LNCaP clone FGC (cell line): ENCODE measurements around the gene ARHGEF40.

Experiments
- DNase-seq: peaks from one replicate; pipeline ENCODE4 v3.0.0-alpha.2; 2011; ENCODE audit warnings: low read depth
- H3K4me3 ChIP-seq: 2 replicates; pipeline ENCODE4 v1.5.1; 2011; ENCODE audit warnings: mild to moderate bottlenecking, low read depth, low read length, control low read depth
- CTCF ChIP-seq: IDR thresholded peaks from 2 replicates; pipeline ENCODE4 v1.5.1; 2012; ENCODE audit warnings: mild to moderate bottlenecking; ENCODE audit not compliant: control insufficient read depth, insufficient read depth; ENCODE audit errors: extremely low read depth

The ARHGEF40 gene

GRCh38 chr14:21083565-21084325 is 13.6 kb downstream of the ARHGEF40 start:
- H3K4me3 ChIP-seq = no peak overlapping the region
- no peak for DNase-seq
- TF ChIP-seq CTCF = no peak

DNA sequence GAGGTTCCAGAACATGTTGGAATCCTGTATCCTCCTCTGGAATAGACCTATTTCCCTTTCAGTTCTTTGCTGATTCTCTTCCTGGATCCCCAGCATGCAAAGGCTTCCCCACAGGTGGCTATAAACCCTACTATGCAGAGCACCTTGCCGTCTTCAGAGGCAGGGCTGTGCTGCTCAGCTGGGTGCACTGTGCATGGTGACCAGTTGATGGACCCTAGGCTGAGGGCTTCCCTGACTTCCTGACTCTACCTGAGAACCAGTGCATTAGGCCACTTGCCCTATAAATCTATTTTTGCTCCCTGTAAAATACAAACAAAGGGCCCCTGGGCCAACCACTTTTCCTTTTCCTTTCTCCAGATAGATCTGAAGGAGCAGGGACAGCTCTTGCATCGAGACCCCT is 14.3 kb downstream of the ARHGEF40 start:
- no peak overlapping the region for H3K4me3 ChIP-seq
- no peak for TF ChIP-seq CTCF
- DNase-seq = no peak

GRCh38 chr14:21084998-21085853 is 15.1 kb downstream of the ARHGEF40 start:
- no peak for TF ChIP-seq CTCF
- DNase-seq = peak; percentile 69

DNA sequence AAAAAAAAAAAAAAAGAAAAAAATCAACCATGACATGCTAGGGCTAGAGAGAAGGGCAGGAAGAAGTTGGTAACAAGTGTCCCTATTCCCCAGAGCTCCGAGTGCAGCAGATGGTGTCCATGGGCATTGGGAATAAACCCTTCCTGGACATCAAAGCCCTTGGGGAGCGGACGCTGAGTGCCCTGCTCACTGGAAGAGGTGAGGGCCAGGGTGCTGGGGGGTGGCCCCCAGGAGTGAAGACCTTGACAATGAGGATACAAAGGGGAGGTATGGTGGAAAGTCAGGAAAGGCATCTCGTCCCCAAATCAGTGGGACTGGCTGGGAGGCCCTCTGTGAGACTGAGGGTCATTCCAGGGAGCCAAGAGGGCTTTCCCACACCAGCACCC is 16.8 kb downstream of the ARHGEF40 start:
- DNase-seq = no peak
- TF ChIP-seq CTCF = no peak
- H3K4me3 ChIP-seq = no peak overlapping the region

More at GRCh38 chr14:21084998-21085853, 15.1 kb downstream of the ARHGEF40 start:
- no peak overlapping the region for H3K4me3 ChIP-seq

GRCh38 chr14:21087294-21088091 is 17.4 kb downstream of the ARHGEF40 start:
- no peak for TF ChIP-seq CTCF
- DNase-seq = no peak

DNA sequence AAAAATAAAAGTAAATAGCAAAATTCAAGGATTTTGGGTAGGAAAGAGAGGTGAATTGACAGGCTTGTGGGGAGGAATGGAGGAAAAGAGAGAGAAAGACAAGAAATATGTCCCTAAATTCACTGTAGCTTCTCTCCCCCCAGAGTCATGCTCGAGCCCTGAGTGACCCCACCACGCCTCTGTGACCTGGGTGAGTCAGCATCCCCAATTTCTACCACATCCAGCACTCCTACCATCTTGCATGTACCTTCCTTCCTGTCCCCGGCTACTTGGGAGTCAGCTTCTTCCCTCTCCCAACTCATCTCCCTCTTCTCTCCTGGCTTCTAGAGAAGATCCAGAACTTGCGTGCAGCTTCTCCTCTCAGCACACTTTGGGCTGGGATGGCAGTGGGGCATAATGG is 18.6 kb downstream of the ARHGEF40 start:
- DNase-seq = no peak

More at GRCh38 chr14:21087294-21088091, 17.4 kb downstream of the ARHGEF40 start:
- H3K4me3 ChIP-seq = no peak overlapping the region

More for the DNA sequence above, 18.6 kb downstream of the ARHGEF40 start:
- H3K4me3 ChIP-seq = no peak overlapping the region
- no peak for TF ChIP-seq CTCF
